ENCODE measurements around the gene HABP2.

Gene HABP2

DNA sequence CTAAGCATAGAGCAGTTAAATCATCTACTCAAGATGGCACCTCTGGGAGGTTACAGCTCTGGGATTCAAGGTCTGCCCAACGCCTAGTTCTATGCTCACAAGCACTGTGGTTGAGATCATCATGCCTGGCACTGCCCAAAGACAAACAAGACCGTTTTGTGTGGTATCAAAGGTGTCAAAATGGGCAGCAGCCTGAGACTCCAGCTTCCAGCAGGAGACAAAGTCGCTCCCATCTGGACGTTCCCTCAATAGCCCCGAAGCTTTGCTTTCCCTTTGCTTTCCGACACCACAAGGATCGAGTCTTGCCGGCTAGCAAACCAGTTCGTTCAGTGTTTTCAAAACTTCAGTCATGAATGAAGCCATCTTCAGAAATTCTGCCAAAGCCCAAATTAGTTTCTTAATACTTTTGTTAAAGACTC, 5.1 kb downstream of the HABP2 start:
- Histone ChIP-seq H3K9ac (ENCODE audit: low read length) (no peak overlapping the region), H3K27me3 (ENCODE audit: insufficient read depth, low read length) (no peaks in the 10 kb centered on the region), H3K4me1 (ENCODE audit: insufficient read depth, low read length, severe bottlenecking) (no peaks in the 10 kb centered on the region), H3K9me3 (ENCODE audit: low read length) (no peaks in the 10 kb centered on the region), H3F3A (ENCODE audit: insufficient read depth, low read length) (no peaks in the 10 kb centered on the region), H4K20me1 (ENCODE audit: insufficient read depth, low read length) (no peaks in the 10 kb centered on the region), H3K27ac (ENCODE audit: low read depth, low read length, poor library complexity, severe bottlenecking) (no peak overlapping the region), H3K36me3 (ENCODE audit: insufficient read depth, low read length) (no peaks in the 10 kb centered on the region), H3K79me2 (ENCODE audit: insufficient read depth, low read length) (no peaks in the 10 kb centered on the region), H3K9me2 (ENCODE audit: low read depth, low read length) (no peaks in the 10 kb centered on the region), H2AFZ (ENCODE audit: low read length) (no peak overlapping the region), H3K4me2 (ENCODE audit: low read length) (no peak overlapping the region), H3K4me3 (ENCODE audit: low read depth, low read length, poor library complexity, severe bottlenecking) (no peak overlapping the region)
- no peak for TF ChIP-seq EZH2 (IDR thresholded peaks at IDR 0.05; ENCODE audit: borderline replicate concordance, low read length)
- no peak for TF ChIP-seq CTCF (IDR thresholded peaks at IDR 0.05; ENCODE audit: low read length)

DNA sequence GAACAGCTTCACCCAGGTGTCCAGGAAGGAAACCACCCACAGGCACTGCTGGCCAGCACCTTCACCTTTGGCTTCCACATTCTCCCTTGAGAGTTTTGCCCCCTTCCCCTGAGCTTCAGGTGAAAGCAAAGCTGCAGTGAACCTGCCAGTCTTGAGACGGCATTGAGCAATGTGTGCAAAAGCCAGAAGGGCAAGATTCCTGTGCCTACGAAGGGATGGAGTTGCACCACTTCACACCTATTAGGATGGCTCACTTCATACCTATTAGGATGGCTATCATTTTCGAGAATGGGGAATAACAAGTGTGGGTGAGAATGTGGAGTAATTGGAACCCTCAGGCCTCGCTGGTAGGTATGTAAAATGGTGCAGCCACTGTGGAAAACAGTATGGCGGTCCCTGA, 7.2 kb downstream of the HABP2 start:
- no peak overlapping the region for H3K4me2 ChIP-seq (ENCODE audit: low read length)
- no peaks in the 10 kb centered on the region for H4K20me1 ChIP-seq (ENCODE audit: insufficient read depth, low read length)
- no peaks in the 10 kb centered on the region for H3K79me2 ChIP-seq (ENCODE audit: insufficient read depth, low read length)
- no peaks in the 10 kb centered on the region for H3K9me3 ChIP-seq (ENCODE audit: low read length)
- TF ChIP-seq EZH2 (IDR thresholded peaks at IDR 0.05; ENCODE audit: borderline replicate concordance, low read length) (no peak), CTCF (IDR thresholded peaks at IDR 0.05; ENCODE audit: low read length) (no peak)
- H3F3A ChIP-seq (ENCODE audit: insufficient read depth, low read length), result no peaks in the 10 kb centered on the region
- no peak overlapping the region for H3K9ac ChIP-seq (ENCODE audit: low read length)
- no peak overlapping the region for H2AFZ ChIP-seq (ENCODE audit: low read length)
- H3K27ac ChIP-seq (ENCODE audit: low read depth, low read length, poor library complexity, severe bottlenecking), result no peak overlapping the region
- no peak overlapping the region for H3K4me3 ChIP-seq (ENCODE audit: low read depth, low read length, poor library complexity, severe bottlenecking)
- no peaks in the 10 kb centered on the region for H3K27me3 ChIP-seq (ENCODE audit: insufficient read depth, low read length)
- no peaks in the 10 kb centered on the region for H3K36me3 ChIP-seq (ENCODE audit: insufficient read depth, low read length)
- H3K4me1 ChIP-seq (ENCODE audit: insufficient read depth, low read length, severe bottlenecking), result no peaks in the 10 kb centered on the region
- H3K9me2 ChIP-seq (ENCODE audit: low read depth, low read length), result no peaks in the 10 kb centered on the region

DNA sequence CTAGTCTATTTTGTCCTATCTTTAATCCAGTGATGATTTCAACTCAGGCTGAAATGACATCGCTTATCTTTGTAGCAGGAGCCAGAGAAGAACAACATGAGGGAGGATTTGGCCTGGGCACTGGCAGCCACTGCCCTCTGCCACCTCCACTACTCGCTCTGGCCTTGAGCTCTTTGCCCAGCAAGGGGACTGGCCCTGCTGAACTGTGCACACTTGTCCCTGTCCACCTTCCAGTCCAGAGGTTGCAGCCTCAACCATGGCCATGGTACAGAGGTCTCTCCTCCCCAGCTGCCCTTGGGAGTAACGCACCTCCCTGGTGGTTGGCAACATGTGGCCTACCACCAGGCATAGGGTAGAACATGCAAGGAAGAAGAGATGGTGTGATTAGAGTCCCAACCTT, 8.4 kb downstream of the HABP2 start:
- H3K27ac ChIP-seq (ENCODE audit: low read depth, low read length, poor library complexity, severe bottlenecking), result no peak overlapping the region
- H2AFZ ChIP-seq (ENCODE audit: low read length), result no peak overlapping the region
- H3K79me2 ChIP-seq (ENCODE audit: insufficient read depth, low read length), result no peaks in the 10 kb centered on the region
- no peak overlapping the region for H3K4me2 ChIP-seq (ENCODE audit: low read length)
- H3K4me3 ChIP-seq (ENCODE audit: low read depth, low read length, poor library complexity, severe bottlenecking), result no peak overlapping the region
- no peaks in the 10 kb centered on the region for H3K9me3 ChIP-seq (ENCODE audit: low read length)
- H3K9ac ChIP-seq (ENCODE audit: low read length), result no peak overlapping the region
- no peak for TF ChIP-seq EZH2 (IDR thresholded peaks at IDR 0.05; ENCODE audit: borderline replicate concordance, low read length)
- TF ChIP-seq CTCF (IDR thresholded peaks at IDR 0.05; ENCODE audit: low read length), result no peak
- no peaks in the 10 kb centered on the region for H3K4me1 ChIP-seq (ENCODE audit: insufficient read depth, low read length, severe bottlenecking)
- no peaks in the 10 kb centered on the region for H4K20me1 ChIP-seq (ENCODE audit: insufficient read depth, low read length)
- no peaks in the 10 kb centered on the region for H3K9me2 ChIP-seq (ENCODE audit: low read depth, low read length)
- H3K36me3 ChIP-seq (ENCODE audit: insufficient read depth, low read length), result no peaks in the 10 kb centered on the region
- H3F3A ChIP-seq (ENCODE audit: insufficient read depth, low read length), result no peaks in the 10 kb centered on the region
- H3K27me3 ChIP-seq (ENCODE audit: insufficient read depth, low read length), result no peaks in the 10 kb centered on the region
